GM21526 (cell line): ENCODE measurements around the gene TMPO.
"Not testable (repeated sequence)": the region's sequence is repeated elsewhere in the genome, so short reads cannot be mapped to it uniquely, and the experiment has no call there.

Experiments used
- ATAC-seq: cut with Tn5 transposase; IDR thresholded peaks from one replicate; pipeline ENCODE4 v1.9.1; 2021; ENCODE audit warnings: moderate library complexity; ENCODE audit not compliant: unreplicated experiment, low FRiP score

Gene TMPO

DNA sequence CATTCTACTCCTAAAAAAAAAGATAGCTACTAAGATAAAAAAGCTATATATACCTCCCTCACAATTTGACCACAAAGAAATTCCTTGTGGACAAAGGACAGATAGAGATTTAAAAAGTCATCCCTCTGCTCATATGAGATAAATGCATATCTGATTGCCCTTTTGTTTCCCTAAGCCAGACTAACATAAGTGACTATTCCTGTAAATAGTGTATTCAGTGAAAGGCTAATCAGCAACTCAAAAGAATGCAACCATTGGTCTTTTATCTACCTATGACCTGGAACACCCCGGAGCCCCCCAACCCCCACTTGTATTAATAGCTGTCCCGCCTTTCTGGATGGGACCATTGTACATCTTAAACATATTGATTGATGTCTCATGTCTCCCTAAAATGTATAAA, 6.3 kb upstream of the TMPO start:
- no peak for ATAC-seq

DNA sequence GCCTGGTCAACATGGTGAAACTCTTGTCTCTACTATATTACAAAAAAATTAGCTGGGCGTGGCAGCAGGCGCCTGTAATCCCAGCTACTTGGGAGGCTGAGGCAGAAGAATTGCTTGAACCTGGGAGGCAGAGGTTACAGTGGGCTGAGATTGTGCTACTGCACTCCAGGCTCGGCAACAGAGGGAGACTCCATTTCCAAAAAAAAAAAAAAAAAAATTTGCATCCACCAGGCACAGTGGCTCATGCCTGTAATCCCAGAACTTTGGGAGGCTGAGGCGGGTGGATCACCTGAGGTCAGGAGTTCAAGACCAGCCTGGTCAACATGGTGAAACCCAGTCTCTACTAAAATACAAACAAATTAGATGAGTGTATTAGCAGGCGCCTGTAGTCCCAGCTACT, 3.6 kb upstream of the TMPO start:
- ATAC-seq = not testable (repeated sequence)

DNA sequence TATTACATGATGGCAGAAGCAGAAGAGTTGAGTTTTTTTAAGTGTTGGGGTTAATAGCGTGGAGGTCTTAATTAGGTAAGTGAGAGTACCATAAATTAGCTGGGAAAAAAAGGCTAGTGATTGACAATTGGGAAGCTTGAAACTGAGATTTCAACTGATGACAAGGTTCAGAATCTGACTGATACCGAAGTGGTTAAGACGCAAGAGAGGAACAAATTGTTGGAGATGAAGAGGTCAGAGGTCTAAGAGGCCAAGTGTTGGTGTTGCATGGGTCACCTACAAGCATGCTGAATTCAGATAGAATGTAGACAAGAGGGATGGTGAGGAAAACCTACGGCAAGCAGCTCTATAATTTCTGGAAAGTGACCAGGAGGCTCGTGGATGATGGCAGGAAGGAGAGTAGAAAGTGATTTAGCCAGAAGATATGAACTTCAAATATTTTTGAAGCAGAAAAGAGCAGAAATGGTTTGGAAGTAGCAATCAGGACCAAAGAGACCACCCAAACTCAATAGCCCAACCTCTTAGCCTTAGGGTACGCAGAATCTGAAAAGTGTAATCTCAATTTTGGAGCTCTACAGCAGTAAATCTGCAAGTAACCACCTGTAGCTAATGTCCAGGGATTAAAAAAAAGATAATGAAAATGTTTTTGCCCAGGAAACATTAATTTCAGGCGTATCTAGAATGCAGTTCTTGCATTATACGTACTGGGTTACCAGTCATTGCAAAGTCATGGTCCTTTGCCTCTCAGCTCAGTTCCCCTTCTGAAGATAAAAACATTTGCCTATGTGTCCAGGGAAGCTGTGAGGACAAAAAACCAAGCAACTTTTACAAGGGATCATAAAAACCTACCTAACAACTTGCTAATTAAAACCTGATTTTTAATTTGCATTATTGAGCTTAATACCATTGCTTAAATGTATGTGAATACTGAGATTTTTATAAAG, 1.7 kb upstream of the TMPO start:
- ATAC-seq = no peak

DNA sequence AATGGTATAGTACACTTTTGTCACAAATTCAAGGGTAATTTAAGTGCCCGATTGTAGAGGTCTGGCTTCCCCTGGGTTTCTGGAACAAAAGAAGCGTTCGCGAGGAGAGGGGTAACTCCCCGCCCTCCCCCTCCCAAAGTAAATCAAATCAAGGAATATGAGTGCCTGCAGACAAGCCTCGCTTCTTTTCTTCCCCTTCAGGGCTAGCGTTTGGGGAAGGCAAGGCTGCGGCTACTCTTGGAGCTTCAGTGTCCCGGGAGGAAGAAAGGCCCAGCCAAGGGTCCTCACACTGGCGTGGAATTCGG, 456 bp upstream of the TMPO start:
- ATAC-seq = no peak

DNA sequence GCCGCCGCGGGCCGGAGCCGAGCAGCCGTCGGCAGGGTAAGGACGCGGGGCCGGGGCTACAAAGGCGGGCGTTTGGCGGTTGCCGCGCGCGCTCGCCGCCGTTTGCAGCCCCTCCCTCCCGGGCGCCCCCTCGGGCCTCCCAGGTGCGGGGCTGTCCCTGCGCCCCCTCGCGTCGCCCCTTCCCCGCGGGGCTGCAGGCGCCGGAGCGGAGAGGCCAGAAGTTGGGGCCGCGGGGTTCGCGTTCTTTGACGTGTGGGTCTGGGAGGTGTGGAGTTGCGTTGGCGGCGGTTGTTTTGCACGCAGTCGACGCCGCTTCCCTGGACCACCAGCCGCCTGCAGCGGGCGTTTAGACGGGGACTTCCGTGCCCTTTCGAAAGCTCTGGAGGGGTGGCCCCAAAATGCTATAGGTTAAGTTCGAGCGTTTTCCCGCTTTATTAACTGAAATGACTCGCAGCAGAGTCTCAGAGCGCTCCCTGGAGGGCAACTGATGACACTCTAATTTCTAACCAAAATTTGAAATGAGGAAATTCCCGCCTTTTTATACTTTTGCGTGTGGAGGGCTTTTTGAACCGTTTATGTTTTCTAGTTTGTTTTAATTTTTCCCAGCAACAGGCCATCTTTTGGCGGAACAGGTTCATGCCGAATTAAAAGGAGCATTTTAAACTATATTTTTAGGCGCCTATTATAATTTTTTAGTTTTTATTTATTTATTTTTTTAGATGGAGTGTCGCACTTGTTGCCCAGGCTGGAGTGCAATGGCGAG, 902 bp downstream of the TMPO start:
- peak; percentile 58 for ATAC-seq

DNA sequence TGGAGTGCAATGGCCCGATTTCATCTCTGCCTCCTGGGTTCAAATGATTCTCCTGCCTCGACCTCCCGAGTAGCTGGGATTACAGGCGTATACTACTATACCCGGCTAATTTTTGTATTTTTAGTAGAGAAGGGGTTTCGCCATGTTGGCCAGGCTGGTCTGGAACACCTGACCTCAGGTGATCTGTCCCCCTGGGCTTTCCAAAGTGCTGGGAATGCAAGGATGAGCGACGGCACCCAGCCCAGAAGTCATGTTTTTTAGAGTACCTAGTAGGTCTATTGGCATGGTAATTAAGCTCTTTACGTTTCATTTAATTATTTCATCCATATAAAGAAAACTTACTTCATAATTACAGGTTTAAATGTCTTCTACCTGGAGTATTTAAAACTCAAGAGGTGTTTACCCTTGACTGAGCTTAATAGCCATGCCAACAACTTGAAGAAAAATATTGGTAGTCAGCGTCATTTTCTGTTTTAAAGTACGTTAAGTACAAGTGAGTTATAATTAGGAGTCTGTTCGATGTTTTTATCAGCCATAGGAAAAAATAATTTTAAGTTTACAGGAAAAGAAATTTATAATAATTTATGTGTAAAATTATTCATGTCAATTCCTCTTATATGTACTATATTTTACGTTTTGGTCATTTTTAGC, 4.0 kb downstream of the TMPO start:
- no peak for ATAC-seq

DNA sequence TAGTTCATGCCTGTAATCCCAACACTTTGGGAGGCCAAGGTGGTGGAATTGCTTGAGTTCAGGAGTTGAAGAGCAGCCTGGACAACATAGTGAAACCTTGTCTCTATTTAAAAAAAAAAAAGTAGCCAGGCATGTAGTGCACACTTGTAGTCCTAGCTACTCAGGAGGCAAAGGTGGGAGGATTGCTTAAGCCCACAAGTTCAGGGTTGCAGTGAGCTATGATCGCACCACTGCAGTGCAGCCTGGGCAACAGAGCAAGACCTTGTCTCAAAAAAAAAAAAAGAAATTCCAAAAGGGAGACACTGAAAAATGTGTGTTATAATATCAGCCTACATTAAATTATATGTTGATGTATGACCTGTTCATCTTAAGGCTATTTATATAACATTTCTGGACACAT, 14.7 kb downstream of the TMPO start:
- no peak for ATAC-seq

DNA sequence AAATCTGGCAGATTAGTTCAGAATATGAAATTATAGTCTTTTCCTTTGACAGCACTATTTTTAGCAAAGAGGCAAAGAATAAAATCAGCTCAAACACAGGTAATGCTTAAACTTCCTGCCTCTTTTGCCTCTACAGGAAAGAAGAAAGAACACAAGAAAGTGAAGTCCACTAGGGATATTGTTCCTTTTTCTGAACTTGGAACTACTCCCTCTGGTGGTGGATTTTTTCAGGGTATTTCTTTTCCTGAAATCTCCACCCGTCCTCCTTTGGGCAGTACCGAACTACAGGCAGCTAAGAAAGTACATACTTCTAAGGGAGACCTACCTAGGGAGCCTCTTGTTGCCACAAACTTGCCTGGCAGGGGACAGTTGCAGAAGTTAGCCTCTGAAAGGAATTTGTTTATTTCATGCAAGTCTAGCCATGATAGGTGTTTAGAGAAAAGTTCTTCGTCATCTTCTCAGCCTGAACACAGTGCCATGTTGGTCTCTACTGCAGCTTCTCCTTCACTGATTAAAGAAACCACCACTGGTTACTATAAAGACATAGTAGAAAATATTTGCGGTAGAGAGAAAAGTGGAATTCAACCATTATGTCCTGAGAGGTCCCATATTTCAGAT, 17.4 kb downstream of the TMPO start:
- no peak for ATAC-seq

DNA sequence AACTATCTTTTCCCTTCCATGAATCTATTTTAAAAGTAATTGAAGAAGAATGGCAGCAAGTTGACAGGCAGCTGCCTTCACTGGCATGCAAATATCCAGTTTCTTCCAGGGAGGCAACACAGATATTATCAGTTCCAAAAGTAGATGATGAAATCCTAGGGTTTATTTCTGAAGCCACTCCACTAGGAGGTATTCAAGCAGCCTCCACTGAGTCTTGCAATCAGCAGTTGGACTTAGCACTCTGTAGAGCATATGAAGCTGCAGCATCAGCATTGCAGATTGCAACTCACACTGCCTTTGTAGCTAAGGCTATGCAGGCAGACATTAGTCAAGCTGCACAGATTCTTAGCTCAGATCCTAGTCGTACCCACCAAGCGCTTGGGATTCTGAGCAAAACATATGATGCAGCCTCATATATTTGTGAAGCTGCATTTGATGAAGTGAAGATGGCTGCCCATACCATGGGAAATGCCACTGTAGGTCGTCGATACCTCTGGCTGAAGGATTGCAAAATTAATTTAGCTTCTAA, 18.4 kb downstream of the TMPO start:
- no peak for ATAC-seq

DNA sequence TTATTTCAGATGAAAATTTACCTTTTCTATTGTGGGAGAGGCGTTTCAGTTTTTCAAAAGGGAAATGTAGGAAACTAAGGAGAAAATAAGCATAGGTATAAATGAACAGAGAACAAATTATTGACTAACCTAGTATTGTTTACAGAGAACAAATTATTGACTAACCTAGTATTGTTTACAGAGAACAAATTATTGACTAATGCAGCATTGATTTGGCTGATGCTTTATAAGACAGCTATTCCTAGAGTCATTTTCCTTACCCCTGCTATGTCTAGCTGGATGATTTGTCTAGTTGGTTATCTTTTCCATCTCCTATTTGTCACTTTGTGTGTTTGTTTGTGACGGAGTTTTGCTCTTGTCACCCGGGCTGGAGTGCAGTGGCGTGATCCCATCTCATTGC, 22.6 kb downstream of the TMPO start:
- no peak for ATAC-seq

DNA sequence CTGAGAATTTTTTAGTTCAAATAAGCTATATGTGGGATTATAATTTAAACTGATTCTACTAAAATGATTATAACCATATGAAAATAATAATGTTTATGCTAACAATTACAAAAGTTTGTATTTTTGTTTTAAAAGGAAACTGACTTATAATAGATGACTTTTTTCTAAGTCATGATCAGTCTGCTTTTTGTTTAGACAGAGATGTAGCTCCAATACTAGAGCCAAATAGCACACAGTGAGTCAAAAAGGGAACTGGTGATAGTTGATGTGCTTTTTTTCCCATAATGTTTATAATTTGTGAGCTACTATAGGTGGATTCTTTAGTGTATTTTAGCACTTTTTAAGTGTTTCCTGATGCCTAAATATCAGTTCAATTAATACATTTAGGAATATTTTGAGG, 28.3 kb downstream of the TMPO start:
- ATAC-seq = no peak

DNA sequence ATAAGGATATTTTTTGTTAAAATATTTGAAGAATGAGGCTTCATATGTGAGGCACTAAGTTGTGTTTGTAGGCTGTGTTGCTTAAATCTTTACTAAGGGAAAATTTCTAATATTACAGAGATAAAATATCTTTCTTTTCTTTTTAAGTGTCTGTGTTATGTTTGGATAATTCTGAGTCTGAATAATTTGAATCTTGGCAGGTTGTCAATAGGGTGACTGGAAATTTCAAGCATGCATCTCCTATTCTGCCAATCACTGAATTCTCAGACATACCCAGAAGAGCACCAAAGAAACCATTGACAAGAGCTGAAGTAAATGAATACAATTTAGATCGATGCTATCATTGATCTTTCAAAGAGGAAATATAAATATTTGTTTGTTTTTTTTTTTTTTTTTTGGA, 29.4 kb downstream of the TMPO start:
- ATAC-seq = no peak

DNA sequence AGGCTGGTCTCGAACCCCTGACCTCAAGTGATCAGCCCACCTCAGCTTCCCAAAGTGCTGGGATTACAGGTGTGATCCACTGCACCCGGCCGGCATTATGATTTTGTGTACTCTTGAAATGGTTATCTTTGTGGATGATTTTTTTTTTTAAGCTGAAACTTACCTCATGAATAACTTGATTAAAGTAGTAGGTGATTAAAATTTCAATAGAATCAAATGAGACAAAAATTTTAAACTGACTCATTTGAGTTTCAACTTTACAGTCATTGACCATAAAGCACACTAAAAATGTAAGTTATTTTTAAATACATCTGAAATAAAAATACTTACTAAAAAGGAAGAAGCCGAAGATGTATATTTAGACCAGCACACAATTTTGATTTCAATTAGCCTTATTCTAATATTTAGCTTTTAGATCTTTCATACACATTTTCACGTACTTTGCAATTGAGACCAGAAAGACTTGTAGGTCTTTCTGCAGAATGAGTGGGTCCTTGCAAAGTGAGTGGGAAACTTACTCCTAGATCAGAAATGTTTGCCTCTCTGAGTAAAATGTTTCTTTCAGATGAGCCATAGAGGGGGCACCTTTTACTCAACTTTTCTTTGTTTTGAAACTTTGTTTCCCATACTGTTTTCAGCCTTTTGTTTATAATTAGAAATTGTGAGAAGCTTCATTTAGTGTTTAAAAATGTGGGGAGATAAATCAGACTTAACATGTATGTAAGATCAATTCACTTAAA, 34.2 kb downstream of the TMPO start:
- no peak for ATAC-seq

DNA sequence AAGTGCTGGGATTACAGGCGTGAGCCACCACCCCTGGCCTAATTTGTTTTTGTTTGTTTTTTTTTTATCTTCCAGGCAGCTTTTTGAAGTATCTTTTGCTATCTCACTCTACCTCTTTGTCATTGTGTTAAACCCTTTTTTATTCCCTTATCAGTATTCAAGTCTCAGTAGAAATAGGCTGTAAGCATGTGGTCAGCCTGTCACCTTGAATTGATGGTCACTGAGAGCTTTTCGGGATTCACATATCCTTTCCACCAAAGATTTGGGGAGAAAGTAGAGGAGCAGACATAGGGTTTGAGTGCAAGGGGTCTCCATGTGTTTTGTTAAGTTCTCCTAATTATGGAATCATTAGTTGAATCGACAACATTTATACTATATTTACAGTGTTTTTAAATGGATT, 36.4 kb downstream of the TMPO start:
- no peak for ATAC-seq

DNA sequence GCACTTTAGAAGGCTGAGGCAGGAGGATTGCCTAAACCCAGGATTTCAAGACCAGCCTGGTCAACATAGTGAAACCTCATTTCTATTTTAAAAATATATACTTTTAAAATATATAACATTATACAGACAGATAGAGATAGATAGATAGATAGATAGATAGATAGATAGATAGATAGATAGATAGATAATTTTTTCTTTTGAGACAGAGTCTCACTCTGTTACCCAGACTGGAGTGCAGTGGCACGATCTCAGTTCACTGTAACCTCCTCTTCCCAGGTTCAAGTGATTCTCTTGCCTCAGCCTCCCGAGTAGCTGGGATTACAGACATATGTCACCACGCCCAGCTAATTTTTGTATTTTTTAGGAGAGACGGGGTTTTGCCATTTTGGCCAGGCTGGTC, 42.7 kb downstream of the TMPO start:
- not testable (repeated sequence) for ATAC-seq

DNA sequence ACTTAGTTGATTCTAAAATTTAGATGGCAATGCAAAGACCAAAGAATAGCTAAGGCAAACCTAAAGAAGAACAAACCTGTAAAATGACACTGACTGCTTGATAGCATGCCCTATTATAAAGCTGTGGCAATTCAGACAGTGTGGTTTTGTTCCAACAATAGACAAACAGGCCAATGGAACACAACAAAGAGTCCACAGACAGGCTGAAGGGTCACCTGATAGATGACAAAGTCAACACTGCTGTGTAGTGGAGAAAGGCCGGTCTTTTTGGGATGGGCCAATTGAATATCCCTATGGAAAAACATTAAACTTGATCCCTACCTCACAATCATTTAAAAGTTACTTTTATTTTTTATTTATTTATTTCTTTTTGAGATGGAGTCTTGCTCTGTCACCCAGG, 44.3 kb downstream of the TMPO start:
- ATAC-seq = no peak

DNA sequence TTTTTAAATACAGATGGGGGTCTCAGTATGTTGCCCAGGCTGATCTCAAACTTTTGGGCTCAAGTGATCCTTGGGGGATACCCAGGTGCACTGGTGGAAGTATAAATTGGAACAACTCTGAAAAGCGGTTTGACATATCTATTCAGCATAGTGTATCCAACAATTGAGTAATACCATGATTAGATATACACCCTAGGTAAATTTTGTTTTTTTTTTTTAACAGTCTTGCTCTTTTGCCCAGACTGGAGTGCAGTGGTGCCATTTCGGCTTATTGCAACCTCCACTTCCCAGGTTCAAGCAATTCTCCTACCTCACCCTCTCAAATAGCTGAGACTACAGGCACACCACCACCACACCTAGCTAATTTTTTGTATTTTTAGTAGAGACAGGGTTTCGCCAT, 46.5 kb downstream of the TMPO start:
- no peak for ATAC-seq

DNA sequence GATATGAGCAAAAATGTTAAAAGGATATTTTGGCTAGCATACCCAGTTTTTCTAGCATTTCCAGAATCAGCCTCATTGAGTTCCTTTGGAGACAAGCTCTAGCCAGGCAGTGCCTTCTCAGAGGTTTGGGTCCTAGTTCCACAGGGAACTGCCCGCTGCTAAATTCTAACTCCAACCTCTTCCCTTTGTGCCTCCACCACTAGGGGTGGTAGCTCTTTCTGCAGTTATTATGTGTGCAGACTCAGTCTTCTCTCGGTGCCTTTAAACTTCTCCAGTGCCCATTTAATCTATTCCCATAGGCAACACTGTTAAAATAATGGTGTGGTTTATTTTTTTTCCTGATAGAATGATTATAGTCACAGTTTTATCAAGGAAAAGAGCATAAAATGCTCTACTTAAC, 56.6 kb downstream of the TMPO start:
- no peak for ATAC-seq

DNA sequence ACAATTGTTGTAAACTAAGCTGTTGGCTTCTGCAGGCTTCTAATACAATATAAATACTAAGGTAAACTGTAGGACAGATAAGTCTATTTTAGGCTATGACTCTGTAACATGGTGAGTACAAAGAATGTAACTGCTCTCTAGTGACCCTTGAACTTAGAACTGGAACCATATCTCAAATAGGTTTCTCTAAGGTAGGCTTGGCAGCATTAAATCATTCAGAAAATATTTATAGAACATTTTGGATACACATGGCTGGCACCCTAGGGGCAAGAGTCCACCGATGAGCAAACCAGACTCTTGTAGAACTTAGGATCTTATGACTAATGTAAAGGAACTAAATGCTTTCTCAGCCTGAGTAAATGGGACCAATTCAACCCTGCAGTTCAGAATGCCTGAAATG, 58.7 kb downstream of the TMPO start:
- no peak for ATAC-seq

DNA sequence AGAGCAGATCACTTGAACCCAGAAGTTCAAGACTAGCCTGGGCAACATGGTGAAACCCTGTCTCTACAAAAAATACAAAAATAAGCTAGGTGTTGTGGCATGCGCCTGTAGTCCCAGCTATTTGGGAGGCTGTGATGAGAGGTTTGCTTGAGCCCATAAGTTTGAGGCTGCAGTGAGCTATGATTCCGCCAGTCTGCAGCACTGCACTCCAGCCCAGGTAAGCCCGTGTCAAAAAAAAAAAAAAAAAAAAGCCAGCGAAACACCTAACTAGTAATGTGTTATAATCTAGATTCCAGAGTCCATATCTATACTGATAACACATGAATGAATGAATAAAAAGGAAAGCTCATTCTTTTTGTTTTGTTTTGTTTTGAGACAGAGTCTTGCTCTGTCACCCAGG, 59.6 kb downstream of the TMPO start:
- ATAC-seq = no peak
